HG03342 (cell line): ENCODE results near the gene ATP2B3.

Source experiments
- ATAC-seq: cut with Tn5 transposase; IDR thresholded peaks from one replicate; pipeline ENCODE4 v1.9.1; 2021; ENCODE audit warnings: mild to moderate bottlenecking, moderate library complexity; ENCODE audit not compliant: unreplicated experiment

Gene ATP2B3

DNA sequence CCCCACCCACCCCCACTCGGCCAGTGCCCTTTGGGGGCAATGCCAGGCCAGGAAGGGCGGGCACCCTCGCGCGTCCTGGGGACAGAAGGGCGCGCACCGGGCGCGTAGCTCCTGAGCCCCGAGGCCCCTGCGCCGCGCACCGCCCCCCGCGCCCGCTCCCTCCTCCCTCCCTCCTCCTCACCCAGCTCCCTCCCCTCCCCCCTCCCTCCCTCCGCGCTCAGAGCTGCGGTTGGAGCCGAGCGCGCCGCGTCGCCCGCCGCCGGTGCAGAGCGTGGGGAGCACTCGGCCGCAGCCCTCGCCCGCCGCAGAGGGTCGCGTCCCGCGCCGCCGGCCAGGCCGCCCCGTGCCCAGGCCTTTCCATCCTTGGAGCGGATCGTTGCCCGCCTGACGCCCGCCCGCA is at the start of gene ATP2B3:
Gene ATP2B3 (plus strand): TSS at position 220 of the 400 bp plus-strand sequence. CDS start 18,606 bp downstream, outside the sequence.
- no peak for ATAC-seq

DNA sequence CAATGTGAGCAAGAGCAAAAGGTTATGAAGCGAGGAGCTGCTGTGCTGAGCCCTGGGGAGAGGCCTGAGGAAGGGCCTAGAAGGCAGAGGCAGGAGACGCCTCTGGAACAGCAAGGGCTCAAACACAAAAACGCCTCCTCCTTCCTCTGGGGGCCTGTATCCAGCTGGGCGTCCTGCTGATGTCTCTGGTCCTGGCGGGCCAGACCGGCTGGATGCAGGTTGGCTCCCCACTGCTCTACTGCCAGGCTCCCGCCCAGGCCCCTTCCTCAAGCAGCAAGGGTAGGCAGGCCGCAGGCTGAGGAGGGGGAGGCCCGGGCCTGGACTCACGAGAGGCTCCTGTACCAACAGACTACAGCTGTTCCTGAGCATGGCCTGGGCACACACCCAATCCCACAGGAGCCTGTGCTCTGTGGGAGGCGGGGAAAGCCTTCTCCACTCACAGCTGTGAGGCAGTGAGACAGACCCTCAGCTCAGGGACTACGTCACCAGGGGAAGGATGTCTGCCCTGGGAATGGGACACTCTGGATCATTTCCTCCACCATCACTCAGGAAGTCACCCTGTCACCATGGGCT is 49.3 kb upstream of the ATP2B3 start:
- ATAC-seq, result no peak

- peak; percentile 31 for ATAC-seq
Measured at GRCh38 chrX:153469811-153470410, 47.5 kb upstream of the ATP2B3 start.

- peak; percentile 80 for ATAC-seq
Measured at GRCh38 chrX:153470411-153471363, 46.8 kb upstream of the ATP2B3 start, which contains the start of gene HAUS7. Gene HAUS7 (minus strand): TSS chrX:153470576. CDS start chrX:153470557, 19 bp downstream.

DNA sequence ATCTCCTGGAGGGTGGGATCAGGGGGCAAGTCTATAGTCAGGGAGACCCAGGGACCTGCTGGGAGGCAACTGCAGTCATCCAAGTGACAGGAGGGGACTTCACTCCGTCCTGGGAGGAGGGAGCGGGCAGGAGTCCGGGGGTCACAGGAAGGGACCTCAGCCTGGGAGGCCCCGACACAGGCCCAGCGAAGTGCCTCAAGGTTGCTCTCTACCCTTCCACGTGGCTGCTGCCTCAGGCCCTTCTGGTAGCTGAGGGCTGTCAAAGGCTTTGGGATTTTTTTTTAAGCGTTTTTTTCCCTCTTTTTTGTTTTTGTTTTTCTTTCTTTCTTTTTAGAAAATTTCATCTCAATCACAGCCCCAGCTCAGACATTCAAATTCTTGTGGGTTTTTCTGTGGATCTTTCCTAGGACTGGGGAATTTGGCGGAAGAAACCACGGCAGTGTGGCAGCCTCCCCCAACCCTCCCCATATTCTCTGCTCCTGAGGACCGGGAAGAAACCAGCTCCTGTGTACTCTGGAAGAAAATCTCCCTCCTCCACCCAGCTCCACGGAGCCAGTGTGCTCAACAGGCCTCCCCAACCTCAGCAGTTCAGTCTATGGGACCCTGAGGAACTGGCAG is 45.7 kb upstream of the ATP2B3 start:
- no peak for ATAC-seq

DNA sequence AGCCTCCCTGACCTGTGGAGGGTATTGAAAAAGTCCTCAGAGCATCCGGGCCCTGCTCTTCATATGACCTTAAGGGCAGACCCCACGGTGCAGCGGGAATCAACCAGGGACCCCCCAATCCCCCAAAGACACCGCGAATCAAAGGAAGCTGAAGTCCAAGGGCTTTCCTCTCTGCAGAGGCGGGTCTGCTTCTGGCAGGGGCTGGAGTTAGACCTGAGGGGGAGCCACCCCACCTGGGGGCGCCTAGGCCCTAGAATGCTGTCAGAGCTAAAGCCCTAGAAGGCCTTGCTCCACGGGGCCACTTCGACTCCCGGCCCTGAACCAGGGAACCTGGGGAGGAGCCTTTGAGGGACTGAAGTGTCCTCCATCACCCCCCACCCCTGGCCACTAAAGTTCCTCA is 44.3 kb upstream of the ATP2B3 start:
- ATAC-seq, result no peak

GRCh38 chrX:153474266-153474665 is 43.2 kb upstream of the ATP2B3 start:
- no peak for ATAC-seq

DNA sequence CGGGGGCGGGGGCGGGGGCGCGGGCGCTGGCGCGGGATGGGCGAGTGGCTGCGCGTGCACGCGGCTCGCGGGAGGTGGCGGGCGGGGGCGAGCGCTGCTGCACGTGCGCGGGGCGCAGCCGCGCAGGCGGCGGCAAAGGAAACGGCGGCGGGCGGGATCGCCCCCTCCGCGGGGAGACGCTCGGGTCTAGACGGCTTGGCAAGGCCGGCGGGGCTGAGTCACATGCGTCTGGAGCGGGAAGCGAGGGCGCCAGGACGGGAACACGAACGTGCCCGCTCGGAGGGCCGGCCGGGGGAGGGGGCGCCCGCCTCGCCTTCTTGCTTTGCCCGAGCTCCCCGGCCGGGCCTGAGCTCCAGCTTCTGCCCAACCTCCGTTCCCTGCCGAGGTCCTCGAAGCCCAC is 42.7 kb upstream of the ATP2B3 start:
- no peak for ATAC-seq

- no peak for ATAC-seq
Measured at GRCh38 chrX:153475271-153475670, 42.2 kb upstream of the ATP2B3 start.

GRCh38 chrX:153475751-153476281 is 41.6 kb upstream of the ATP2B3 start:
- no peak for ATAC-seq

DNA sequence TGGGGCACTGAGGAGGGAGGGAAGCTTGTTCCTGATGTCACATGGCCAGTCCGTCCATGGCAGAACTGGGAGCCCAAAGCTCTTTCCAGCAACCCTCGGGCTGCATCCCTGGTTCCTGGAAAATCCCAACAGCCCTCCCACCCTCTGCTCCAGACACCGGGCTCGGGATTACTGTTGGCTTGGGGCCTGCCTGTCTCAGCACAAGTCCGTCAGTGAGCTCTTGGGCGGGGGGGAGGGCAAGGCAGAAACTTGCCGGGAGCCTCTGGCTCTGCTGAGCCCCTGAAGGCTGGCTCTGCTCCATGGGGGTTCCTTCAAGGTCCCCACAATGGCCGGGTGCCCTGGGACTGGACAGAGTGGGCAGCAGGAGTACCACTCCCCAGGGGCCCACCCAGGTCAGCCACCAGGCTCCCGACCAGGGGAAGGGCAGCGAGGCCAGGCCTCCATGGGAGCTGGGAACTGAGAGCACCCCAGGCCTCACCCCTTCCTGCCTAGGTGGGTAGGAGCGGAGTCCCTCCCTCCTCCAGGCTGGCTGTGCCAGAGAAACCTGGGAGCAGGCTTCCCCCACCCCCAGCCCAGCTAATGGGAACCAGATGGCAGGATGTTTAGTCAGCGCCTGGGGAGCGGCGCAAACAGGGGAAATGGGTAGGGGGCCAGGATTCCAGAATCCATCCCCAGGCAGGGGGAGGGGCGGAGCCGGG is 40.6 kb upstream of the ATP2B3 start:
- no peak for ATAC-seq

DNA sequence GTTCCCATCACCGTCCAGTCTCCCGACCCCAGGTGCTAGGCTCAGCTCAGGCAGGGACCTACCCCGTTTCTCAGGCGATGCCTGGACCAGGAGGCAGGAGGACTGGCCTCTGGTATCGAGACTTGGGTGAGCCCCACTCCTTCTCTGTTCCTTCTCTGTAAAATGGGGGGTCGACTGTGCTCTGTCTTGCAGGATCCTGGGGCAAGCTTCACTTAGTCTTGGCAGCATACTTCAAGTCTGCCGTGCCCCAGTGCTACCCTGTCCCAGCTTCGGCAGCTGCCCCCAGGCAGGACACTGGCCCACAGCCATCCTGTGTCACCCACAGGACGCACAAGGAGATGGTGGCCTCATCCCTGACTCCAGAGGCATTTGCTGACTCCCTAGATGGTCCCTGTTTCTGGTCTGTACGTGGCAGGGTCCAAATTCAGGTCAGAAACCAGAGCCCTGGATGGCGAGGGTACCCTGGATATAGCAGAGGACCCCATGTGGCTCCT is 40.0 kb upstream of the ATP2B3 start:
- no peak for ATAC-seq

DNA sequence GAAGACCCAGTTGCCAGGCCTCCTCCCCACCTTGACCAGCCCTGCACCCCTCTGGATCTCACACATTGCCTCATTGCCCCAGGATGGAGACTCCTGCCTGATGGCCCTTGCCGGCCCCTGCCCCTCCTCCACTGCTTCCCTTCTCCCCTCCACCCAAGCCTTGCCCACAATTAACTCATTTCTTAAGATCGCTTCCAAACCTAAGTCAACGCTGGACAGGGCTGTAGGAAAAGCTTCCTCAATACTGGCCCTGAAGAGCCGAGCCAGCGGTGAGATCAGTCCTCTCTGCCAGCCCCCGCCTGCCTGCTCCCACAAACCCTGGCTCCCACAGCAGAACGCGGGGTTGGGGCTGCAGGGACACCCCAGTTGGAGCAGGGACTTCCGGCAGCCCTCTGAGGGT is 39.5 kb upstream of the ATP2B3 start:
- no peak for ATAC-seq

DNA sequence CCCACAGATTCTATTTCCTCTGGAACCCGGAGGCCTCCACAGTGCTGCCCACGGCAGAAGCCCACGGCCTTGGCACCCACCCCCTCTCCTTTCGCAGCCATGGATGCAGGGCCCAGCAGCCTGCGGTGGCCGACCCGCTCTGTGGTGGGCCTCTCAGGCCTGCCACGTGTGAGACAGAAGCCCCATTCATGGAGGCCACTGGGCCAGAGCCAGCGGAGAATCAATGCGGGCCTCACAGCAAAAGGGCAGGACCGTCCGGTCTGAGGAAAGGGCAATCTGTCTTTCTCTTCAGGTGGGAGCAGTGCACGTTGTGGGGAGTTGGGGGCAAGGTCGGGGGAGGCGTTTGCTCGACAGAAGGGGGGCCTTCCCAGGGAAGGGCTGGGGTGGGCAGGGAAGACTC is 38.7 kb upstream of the ATP2B3 start:
- no peak for ATAC-seq

GRCh38 chrX:153481043-153481442 is 36.4 kb upstream of the ATP2B3 start:
- ATAC-seq, result no peak

GRCh38 chrX:153482376-153483015 is 34.9 kb upstream of the ATP2B3 start:
- ATAC-seq, result no peak

- ATAC-seq, result no peak
Measured at GRCh38 chrX:153485396-153486080, 31.9 kb upstream of the ATP2B3 start.

DNA sequence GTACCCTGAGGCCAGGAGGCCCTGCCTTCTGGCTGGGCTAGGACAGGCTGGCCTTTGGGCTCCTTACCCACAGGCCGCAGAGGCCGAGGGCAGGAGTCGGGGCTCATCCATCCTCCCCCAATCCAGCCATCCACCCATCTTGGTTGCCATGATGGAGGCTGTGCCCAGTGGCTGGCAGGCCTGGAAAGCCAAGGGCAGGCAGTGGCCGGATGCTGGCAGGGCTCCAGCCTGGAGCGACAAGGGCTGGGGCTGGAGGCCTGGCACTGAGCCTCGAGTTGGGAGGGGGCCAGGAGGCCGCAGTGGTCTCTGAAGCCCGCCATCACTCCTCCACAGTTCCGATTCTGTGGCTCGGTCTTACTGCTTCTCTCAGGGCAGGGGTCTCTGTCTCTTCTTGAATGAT is 31.3 kb upstream of the ATP2B3 start:
- no peak for ATAC-seq

DNA sequence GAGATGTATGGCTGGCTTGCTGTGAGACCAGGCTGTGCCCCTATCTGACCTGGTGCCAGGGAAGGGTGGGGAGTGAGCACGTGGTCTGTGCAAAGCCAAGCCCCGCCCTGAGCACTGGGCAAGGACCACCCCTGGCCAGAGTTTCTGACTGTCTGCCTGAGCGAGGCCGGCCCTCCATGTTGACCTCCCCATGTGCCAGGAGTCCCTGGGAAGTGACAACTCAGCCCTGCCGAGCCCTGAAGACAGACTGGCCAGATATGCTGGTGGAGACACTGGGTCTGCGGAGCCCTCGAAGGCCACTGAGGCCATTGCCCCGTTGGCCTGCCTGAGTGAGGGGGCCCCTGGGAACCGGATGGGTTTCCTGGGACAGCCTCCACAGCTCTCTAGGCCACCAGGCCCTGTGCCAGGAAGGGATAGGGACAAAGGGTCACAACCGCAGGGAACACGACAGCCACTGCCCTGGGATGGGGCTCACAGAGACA is 29.8 kb upstream of the ATP2B3 start:
- ATAC-seq, result no peak
